Activated CD4-positive, alpha-beta memory T cell treated with anti-CD3 and anti-CD28 coated beads for 36 hours (primary cell): ENCODE data around the gene ZNF407. TPM values are rescaled to one million over a fixed set of nuclear protein-coding genes. Genes with fewer than 3 reads are reported as not detected.

Source experiments
- CTCF ChIA-PET: fragments of 350-600 bp; sonication (Branson Sonifier 250); formaldehyde crosslinking; loops from one replicate; lab custom pipeline; 2021; ENCODE audit warnings: antibody characterized with exemption, inconsistent platforms; lab: Charles Lee
- POLR2A ChIA-PET: fragments of 350-600 bp; sonication (Branson Sonifier 250); formaldehyde crosslinking; loops from one replicate; lab custom pipeline; 2021; ENCODE audit warnings: antibody characterized with exemption; lab: Charles Lee
- DNase-seq: peaks from one replicate; pipeline ENCODE4 v3.0.0-alpha.2; 2020
- H3K27ac Mint-ChIP-seq: one replicate; pipeline ENCODE4 v1.8.0; 2021; ENCODE audit warnings: mixed read lengths
- H3K27me3 Mint-ChIP-seq: one replicate; pipeline ENCODE4 v1.8.0; 2021; ENCODE audit warnings: mixed read lengths
- H3K36me3 Mint-ChIP-seq: one replicate; pipeline ENCODE4 v1.8.0; 2021; ENCODE audit warnings: mixed read lengths
- H3K4me1 Mint-ChIP-seq: one replicate; pipeline ENCODE4 v1.8.0; 2021; ENCODE audit warnings: low read depth, mixed read lengths
- H3K4me3 Mint-ChIP-seq: one replicate; pipeline ENCODE4 v1.8.0; 2021; ENCODE audit warnings: mild to moderate bottlenecking, mixed read lengths
- H3K9me3 Mint-ChIP-seq: one replicate; pipeline ENCODE4 v1.8.0; 2021; ENCODE audit warnings: mixed read lengths
- intact Hi-C: fragments of 100-400 bp; cut with micrococcal nuclease; formaldehyde crosslinking; loops from one replicate; pipeline ENCODE4 v1.15.1; 2023
- total RNA-seq, 2 experiments: library from RNA; stranded (reverse); gene quantifications; one replicate each; pipeline ENCODE4 v1.2.3, GENCODE V29; 2021

ZNF407 gene
- total RNA-seq, 2 experiments from 2014 or later, result 10.0 to 10.5 TPM

GRCh38 chr18:74942319-74942910 lies 344.7 kb downstream of the ZNF407 start:
- CTCF ChIA-PET, result no interaction called here
- Mint-ChIP-seq H3K27me3 (no peaks in the 10 kb centered on the region), H3K27ac (no peak overlapping the region), H3K4me3 (peak overlapping the region; percentile 35), H3K36me3 (no peaks in the 10 kb centered on the region), H3K9me3 (no peaks in the 10 kb centered on the region), H3K4me1 (peaks cover 16% of the 10 kb centered on the region)
- intact Hi-C loops, result loop anchor here (1.0 to 5.0 kb wide), 2 partner anchors 53 to 130 kb away; no protein-coding TSS in a partner anchor
- peak; percentile 61 for DNase-seq
- POLR2A ChIA-PET, result no interaction called here

- Mint-ChIP-seq H3K9me3 (no peaks in the 10 kb centered on the region), H3K27me3 (no peaks in the 10 kb centered on the region), H3K4me3 (no peak overlapping the region), H3K27ac (no peak overlapping the region), H3K36me3 (no peaks in the 10 kb centered on the region), H3K4me1 (peaks cover 22% of the 10 kb centered on the region)
- CTCF ChIA-PET, result no interaction called here
- POLR2A ChIA-PET, result no interaction called here
- DNase-seq, result no peak
- intact Hi-C loops, result loop anchor here (5.0 kb wide), 1 partner anchor 128 kb away; no protein-coding TSS in a partner anchor
Observed at GRCh38 chr18:74944676-74945075, 347.0 kb downstream of the ZNF407 start.

- intact Hi-C loops, result no loop called here
- Mint-ChIP-seq H3K4me3 (no peak overlapping the region), H3K9me3 (no peaks in the 10 kb centered on the region), H3K27ac (no peak overlapping the region), H3K36me3 (no peaks in the 10 kb centered on the region), H3K27me3 (no peaks in the 10 kb centered on the region), H3K4me1 (peaks cover 35% of the 10 kb centered on the region)
- POLR2A ChIA-PET, result no interaction called here
- CTCF ChIA-PET, result no interaction called here
- DNase-seq, result no peak
Observed at GRCh38 chr18:74945774-74946545, 348.3 kb downstream of the ZNF407 start.

- POLR2A ChIA-PET, result no interaction called here
- Mint-ChIP-seq H3K27me3 (no peaks in the 10 kb centered on the region), H3K4me1 (peaks cover 38% of the 10 kb centered on the region), H3K9me3 (no peaks in the 10 kb centered on the region), H3K4me3 (no peak overlapping the region), H3K36me3 (no peaks in the 10 kb centered on the region), H3K27ac (no peak overlapping the region)
- CTCF ChIA-PET, result no interaction called here
- DNase-seq, result no peak
- intact Hi-C loops, result no loop called here
Observed at GRCh38 chr18:74946646-74947375, 349.1 kb downstream of the ZNF407 start.

- POLR2A ChIA-PET, result no interaction called here
- Mint-ChIP-seq H3K9me3 (no peaks in the 10 kb centered on the region), H3K27ac (no peak overlapping the region), H3K4me3 (no peak overlapping the region), H3K36me3 (no peaks in the 10 kb centered on the region), H3K4me1 (peaks cover 32% of the 10 kb centered on the region), H3K27me3 (no peaks in the 10 kb centered on the region)
- intact Hi-C loops, result no loop called here
- CTCF ChIA-PET, result no interaction called here
- DNase-seq, result no peak
Observed at GRCh38 chr18:74947417-74947816, 349.7 kb downstream of the ZNF407 start.

- Mint-ChIP-seq H3K4me1 (peaks cover 28% of the 10 kb centered on the region), H3K27ac (no peak overlapping the region), H3K4me3 (no peak overlapping the region), H3K9me3 (no peaks in the 10 kb centered on the region), H3K27me3 (no peaks in the 10 kb centered on the region), H3K36me3 (no peaks in the 10 kb centered on the region)
- POLR2A ChIA-PET, result no interaction called here
- intact Hi-C loops, result no loop called here
- CTCF ChIA-PET, result no interaction called here
- no peak for DNase-seq
Observed at GRCh38 chr18:74947875-74948274, 350.2 kb downstream of the ZNF407 start.

GRCh38 chr18:74949611-74950010 lies 351.9 kb downstream of the ZNF407 start:
- Mint-ChIP-seq H3K36me3 (no peaks in the 10 kb centered on the region), H3K27me3 (no peaks in the 10 kb centered on the region), H3K4me1 (peaks cover 24% of the 10 kb centered on the region), H3K27ac (no peak overlapping the region), H3K4me3 (no peak overlapping the region), H3K9me3 (no peaks in the 10 kb centered on the region)
- CTCF ChIA-PET, result no interaction called here
- DNase-seq, result no peak
- POLR2A ChIA-PET, result no interaction called here
- intact Hi-C loops, result loop anchor here (2.0 kb wide), 1 partner anchor 45 kb away; no protein-coding TSS in a partner anchor

GRCh38 chr18:74950479-74950878 lies 352.8 kb downstream of the ZNF407 start:
- no peaks in the 10 kb centered on the region for H3K27me3 Mint-ChIP-seq
- ChIA-PET POLR2A (no interaction called here), CTCF (interaction anchor here (0.6 kb wide), 1 partner anchor 231 kb away, joined by 3 read pairs; no protein-coding TSS in a partner anchor)
- H3K9me3 Mint-ChIP-seq, result no peaks in the 10 kb centered on the region
- DNase-seq, result no peak
- no peaks in the 10 kb centered on the region for H3K36me3 Mint-ChIP-seq
- peaks cover 24% of the 10 kb centered on the region for H3K4me1 Mint-ChIP-seq
- peak overlapping the region; percentile 1 for H3K27ac Mint-ChIP-seq
- intact Hi-C loops, result loop anchor here (2.0 kb wide), 1 partner anchor 44 kb away; no protein-coding TSS in a partner anchor
- H3K4me3 Mint-ChIP-seq, result no peak overlapping the region

- Mint-ChIP-seq H3K4me3 (no peak overlapping the region), H3K4me1 (peaks cover 24% of the 10 kb centered on the region), H3K27ac (peak overlapping the region; percentile 1), H3K9me3 (no peaks in the 10 kb centered on the region), H3K36me3 (no peaks in the 10 kb centered on the region), H3K27me3 (no peaks in the 10 kb centered on the region)
- ChIA-PET POLR2A (no interaction called here), CTCF (interaction anchor here (0.6 to 0.8 kb wide), 2 partner anchors 232 to 400 kb away, joined by 3 to 4 read pairs; no protein-coding TSS in a partner anchor)
- intact Hi-C loops, result loop anchor here (2.0 kb wide), 1 partner anchor 44 kb away; no protein-coding TSS in a partner anchor
- DNase-seq, result peak; percentile 36
Observed at GRCh38 chr18:74951165-74951760, 353.6 kb downstream of the ZNF407 start.

GRCh38 chr18:74957588-74958224 lies 360.0 kb downstream of the ZNF407 start:
- no peaks in the 10 kb centered on the region for H3K9me3 Mint-ChIP-seq
- no peaks in the 10 kb centered on the region for H3K4me1 Mint-ChIP-seq
- POLR2A ChIA-PET, result no interaction called here
- no peak overlapping the region for H3K4me3 Mint-ChIP-seq
- CTCF ChIA-PET, result no interaction called here
- peaks cover 3% of the 10 kb centered on the region for H3K36me3 Mint-ChIP-seq
- H3K27me3 Mint-ChIP-seq, result no peaks in the 10 kb centered on the region
- no peak overlapping the region for H3K27ac Mint-ChIP-seq
- intact Hi-C loops, result no loop called here
- no peak for DNase-seq

GRCh38 chr18:74959216-74959615 lies 361.5 kb downstream of the ZNF407 start:
- Mint-ChIP-seq H3K36me3 (peaks cover 3% of the 10 kb centered on the region), H3K9me3 (no peaks in the 10 kb centered on the region), H3K4me1 (no peaks in the 10 kb centered on the region), H3K27me3 (no peaks in the 10 kb centered on the region), H3K4me3 (no peak overlapping the region), H3K27ac (no peak overlapping the region)
- CTCF ChIA-PET, result no interaction called here
- no peak for DNase-seq
- POLR2A ChIA-PET, result no interaction called here
- intact Hi-C loops, result no loop called here
